Activated naive CD4-positive, alpha-beta T cell treated with anti-CD3 and anti-CD28 coated beads, Interleukin-2, amount 50 U/mL, for 24 hours (primary cell): Measurements from ENCODE around the gene ZMIZ1.

Experiments used
- H3K27ac Mint-ChIP-seq: one replicate; pipeline ENCODE4 v1.8.0; 2021; ENCODE audit warnings: mild to moderate bottlenecking, mixed read lengths
- H3K27me3 Mint-ChIP-seq: one replicate; pipeline ENCODE4 v1.8.0; 2021; ENCODE audit warnings: mixed read lengths
- H3K36me3 Mint-ChIP-seq: one replicate; pipeline ENCODE4 v1.8.0; 2021; ENCODE audit warnings: mixed read lengths
- H3K4me1 Mint-ChIP-seq: one replicate; pipeline ENCODE4 v1.8.0; 2021; ENCODE audit warnings: mixed read lengths
- H3K4me3 Mint-ChIP-seq: one replicate; pipeline ENCODE4 v1.8.0; 2021; ENCODE audit warnings: mild to moderate bottlenecking, mixed read lengths
- H3K9me3 Mint-ChIP-seq: one replicate; pipeline ENCODE4 v1.8.0; 2021; ENCODE audit warnings: mixed read lengths

ZMIZ1 gene

GRCh38 chr10:79313911-79314439 is 245.2 kb downstream of the ZMIZ1 start:
- peaks cover 38% of the 10 kb centered on the region for H3K4me1 Mint-ChIP-seq
- no peak overlapping the region for H3K4me3 Mint-ChIP-seq
- peaks cover 3% of the 10 kb centered on the region for H3K9me3 Mint-ChIP-seq
- H3K27ac Mint-ChIP-seq = no peak overlapping the region
- H3K27me3 Mint-ChIP-seq = no peaks in the 10 kb centered on the region
- H3K36me3 Mint-ChIP-seq = peaks cover 3% of the 10 kb centered on the region

- Mint-ChIP-seq H3K9me3 (peaks cover 5% of the 10 kb centered on the region), H3K4me1 (peaks cover 48% of the 10 kb centered on the region), H3K4me3 (no peak overlapping the region), H3K36me3 (peaks cover 3% of the 10 kb centered on the region), H3K27me3 (no peaks in the 10 kb centered on the region), H3K27ac (no peak overlapping the region)
Measured at GRCh38 chr10:79314761-79315601, 246.2 kb downstream of the ZMIZ1 start.

- no peaks in the 10 kb centered on the region for H3K27me3 Mint-ChIP-seq
- H3K27ac Mint-ChIP-seq = no peak overlapping the region
- H3K4me3 Mint-ChIP-seq = peak overlapping the region; percentile 1
- peaks cover 5% of the 10 kb centered on the region for H3K9me3 Mint-ChIP-seq
- H3K36me3 Mint-ChIP-seq = peaks cover 3% of the 10 kb centered on the region
- peaks cover 54% of the 10 kb centered on the region for H3K4me1 Mint-ChIP-seq
Measured at GRCh38 chr10:79315602-79315920, 246.8 kb downstream of the ZMIZ1 start.

- H3K4me3 Mint-ChIP-seq = peak overlapping the region; percentile 65
- H3K36me3 Mint-ChIP-seq = peaks cover 3% of the 10 kb centered on the region
- H3K9me3 Mint-ChIP-seq = peaks cover 5% of the 10 kb centered on the region
- peaks cover 67% of the 10 kb centered on the region for H3K4me1 Mint-ChIP-seq
- H3K27ac Mint-ChIP-seq = peak overlapping the region; percentile 96
- H3K27me3 Mint-ChIP-seq = no peaks in the 10 kb centered on the region
Measured at GRCh38 chr10:79316671-79317431, 248.1 kb downstream of the ZMIZ1 start.

- Mint-ChIP-seq H3K9me3 (peaks cover 5% of the 10 kb centered on the region), H3K36me3 (peaks cover 2% of the 10 kb centered on the region), H3K27ac (peak overlapping the region; percentile 96), H3K27me3 (no peaks in the 10 kb centered on the region), H3K4me1 (peaks cover 82% of the 10 kb centered on the region), H3K4me3 (peak overlapping the region; percentile 65)
Measured at GRCh38 chr10:79318369-79318768, 249.6 kb downstream of the ZMIZ1 start.

- peaks cover 5% of the 10 kb centered on the region for H3K9me3 Mint-ChIP-seq
- peaks cover 1% of the 10 kb centered on the region for H3K36me3 Mint-ChIP-seq
- peaks cover 91% of the 10 kb centered on the region for H3K4me1 Mint-ChIP-seq
- H3K27me3 Mint-ChIP-seq = no peaks in the 10 kb centered on the region
- H3K4me3 Mint-ChIP-seq = peak overlapping the region; percentile 53
- H3K27ac Mint-ChIP-seq = peak overlapping the region; percentile 79
Measured at GRCh38 chr10:79319115-79319771, 250.5 kb downstream of the ZMIZ1 start.

GRCh38 chr10:79320316-79320715 is 251.6 kb downstream of the ZMIZ1 start:
- no peak overlapping the region for H3K4me3 Mint-ChIP-seq
- H3K36me3 Mint-ChIP-seq = no peaks in the 10 kb centered on the region
- peak overlapping the region; percentile 79 for H3K27ac Mint-ChIP-seq
- H3K9me3 Mint-ChIP-seq = peaks cover 5% of the 10 kb centered on the region
- H3K4me1 Mint-ChIP-seq = peaks cover 93% of the 10 kb centered on the region
- H3K27me3 Mint-ChIP-seq = no peaks in the 10 kb centered on the region

- no peaks in the 10 kb centered on the region for H3K27me3 Mint-ChIP-seq
- peaks cover 87% of the 10 kb centered on the region for H3K4me1 Mint-ChIP-seq
- H3K36me3 Mint-ChIP-seq = no peaks in the 10 kb centered on the region
- H3K9me3 Mint-ChIP-seq = peaks cover 5% of the 10 kb centered on the region
- peak overlapping the region; percentile 79 for H3K27ac Mint-ChIP-seq
- H3K4me3 Mint-ChIP-seq = no peak overlapping the region
Measured at GRCh38 chr10:79320820-79321493, 252.2 kb downstream of the ZMIZ1 start.

- peaks cover 5% of the 10 kb centered on the region for H3K9me3 Mint-ChIP-seq
- no peaks in the 10 kb centered on the region for H3K27me3 Mint-ChIP-seq
- no peaks in the 10 kb centered on the region for H3K36me3 Mint-ChIP-seq
- H3K4me1 Mint-ChIP-seq = peaks cover 82% of the 10 kb centered on the region
- H3K27ac Mint-ChIP-seq = peak overlapping the region; percentile 93
- no peak overlapping the region for H3K4me3 Mint-ChIP-seq
Measured at GRCh38 chr10:79321494-79321882, 252.7 kb downstream of the ZMIZ1 start.

- Mint-ChIP-seq H3K27me3 (no peaks in the 10 kb centered on the region), H3K9me3 (peaks cover 5% of the 10 kb centered on the region), H3K36me3 (no peaks in the 10 kb centered on the region), H3K27ac (peak overlapping the region; percentile 93), H3K4me1 (peaks cover 77% of the 10 kb centered on the region), H3K4me3 (no peak overlapping the region)
Measured at GRCh38 chr10:79321951-79322350, 253.2 kb downstream of the ZMIZ1 start.

GRCh38 chr10:79322616-79323543 is 254.1 kb downstream of the ZMIZ1 start:
- Mint-ChIP-seq H3K27me3 (no peaks in the 10 kb centered on the region), H3K4me3 (peak overlapping the region; percentile 77), H3K36me3 (no peaks in the 10 kb centered on the region), H3K9me3 (peaks cover 5% of the 10 kb centered on the region), H3K4me1 (peaks cover 68% of the 10 kb centered on the region), H3K27ac (peak overlapping the region; percentile 97)

- H3K27me3 Mint-ChIP-seq = no peaks in the 10 kb centered on the region
- peak overlapping the region; percentile 97 for H3K27ac Mint-ChIP-seq
- no peaks in the 10 kb centered on the region for H3K36me3 Mint-ChIP-seq
- H3K4me1 Mint-ChIP-seq = peaks cover 60% of the 10 kb centered on the region
- peak overlapping the region; percentile 77 for H3K4me3 Mint-ChIP-seq
- H3K9me3 Mint-ChIP-seq = peaks cover 5% of the 10 kb centered on the region
Measured at GRCh38 chr10:79323602-79324001, 254.8 kb downstream of the ZMIZ1 start.

GRCh38 chr10:79324032-79324695 is 255.4 kb downstream of the ZMIZ1 start:
- Mint-ChIP-seq H3K27ac (peak overlapping the region; percentile 63), H3K4me3 (no peak overlapping the region), H3K27me3 (no peaks in the 10 kb centered on the region), H3K9me3 (no peaks in the 10 kb centered on the region), H3K4me1 (peaks cover 55% of the 10 kb centered on the region), H3K36me3 (no peaks in the 10 kb centered on the region)
